ENCODE data around the gene LAMA3. TPM values are rescaled to one million over a fixed set of nuclear protein-coding genes. Genes with fewer than 3 reads are reported as not detected.
A peak's percentile ranks its signal among the peaks of the same experiment; 100 is the strongest.

The LAMA3 gene
- polyA plus RNA-seq, 1 of the 3 experiments (the other 2 are of a cell fraction), result 3.5 TPM

- peak; percentile 95 for TF ChIP-seq PBX3 (IDR thresholded peaks at IDR 0.05)
- TF ChIP-seq USF2 (IDR thresholded peaks at IDR 0.05; ENCODE audit: borderline replicate concordance, low read depth, low read length), result no peak
- peak; percentile 42; the same call in 1 of the 2 replicates for TF ChIP-seq RXRA (IDR thresholded peaks at IDR 0.05; ENCODE audit: borderline replicate concordance, low read depth)
- TF ChIP-seq CHD2 (IDR thresholded peaks at IDR 0.05; ENCODE audit: low read length, partially characterized antibody), result no peak
- TF ChIP-seq RCOR1 (IDR thresholded peaks at IDR 0.05; ENCODE audit: low read length), result no peak
- TF ChIP-seq SMC3 (IDR thresholded peaks at IDR 0.05; ENCODE audit: low read depth, low read length), result no peak
- TF ChIP-seq MAX (IDR thresholded peaks at IDR 0.05; ENCODE audit: low read depth), result peak; percentile 31; the same call in 1 of the 2 replicates
- peak; percentile 22 to 86; a peak in 2 of 4 replicates for TF ChIP-seq EP300 (IDR thresholded peaks at IDR 0.05; ENCODE audit: borderline replicate concordance in 1 of 2, low read depth in 1 of 2, low read length in 1 of 2)
- no peak for TF ChIP-seq TAF1 (IDR thresholded peaks at IDR 0.05; ENCODE audit: borderline replicate concordance, low read depth, low read length)
- TF ChIP-seq TEAD4 (IDR thresholded peaks at IDR 0.05; ENCODE audit: borderline replicate concordance, insufficient read depth), result peak; percentile 68; the same call in 1 of the 2 replicates
- 0 out of 2 replicates have a peak, but pooled peaks have one; percentile 23 for TF ChIP-seq YY1 (IDR thresholded peaks at IDR 0.05; ENCODE audit: low read depth)
- no peak for TF ChIP-seq RFX5 (IDR thresholded peaks at IDR 0.05; ENCODE audit: low read length)
- no peak for TF ChIP-seq ELF1 (IDR thresholded peaks at IDR 0.05)
- no peak for TF ChIP-seq CTCF (IDR thresholded peaks at IDR 0.05)
- peak; percentile 94 for TF ChIP-seq NFIC (IDR thresholded peaks at IDR 0.05; ENCODE audit: borderline replicate concordance)
- peak; percentile 91 for TF ChIP-seq JUND (IDR thresholded peaks at IDR 0.05)
- TF ChIP-seq MEF2A (IDR thresholded peaks at IDR 0.05; ENCODE audit: borderline replicate concordance, low read depth), result peak; percentile 60
- TF ChIP-seq MXI1 (IDR thresholded peaks at IDR 0.05; ENCODE audit: low read depth, low read length), result no peak
- peak; percentile 47; the same call in 1 of the 2 replicates for TF ChIP-seq POLR2AphosphoS5 (IDR thresholded peaks at IDR 0.05; ENCODE audit: low read depth, low read length)
- no peak for TF ChIP-seq IRF3 (IDR thresholded peaks at IDR 0.05; ENCODE audit: low read depth, low read length)
- TF ChIP-seq FOXM1 (IDR thresholded peaks at IDR 0.05; ENCODE audit: low read depth), result 0 out of 2 replicates have a peak, but pooled peaks have one; percentile 64
- TF ChIP-seq NRF1 (IDR thresholded peaks at IDR 0.05; ENCODE audit: low read depth, low read length), result no peak
- no peak for TF ChIP-seq SIN3A (IDR thresholded peaks at IDR 0.05; ENCODE audit: borderline replicate concordance, low read depth, low read length)
- no peak for TF ChIP-seq USF1 (IDR thresholded peaks at IDR 0.05; ENCODE audit: borderline replicate concordance, low read depth)
Observed at GRCh38 chr18:23933407-23933806, 244.2 kb downstream of the LAMA3 start (continued).

Data from SK-N-SH (cell line).